Effector CD8-positive, alpha-beta T cell (primary cell): ENCODE results near the gene L3MBTL2.
A peak's percentile ranks its signal among the peaks of the same experiment; 100 is the strongest.

Experiments
- DNase-seq: peaks from one replicate; lab custom pipeline; 2025; lab: John Stamatoyannopoulos, UW

The L3MBTL2 gene

GRCh38 chr22:41206719-41207118 is 1.6 kb downstream of the L3MBTL2 start:
- DNase-seq: no peak

GRCh38 chr22:41215409-41215808 is 10.3 kb downstream of the L3MBTL2 start:
- DNase-seq: no peak

DNA sequence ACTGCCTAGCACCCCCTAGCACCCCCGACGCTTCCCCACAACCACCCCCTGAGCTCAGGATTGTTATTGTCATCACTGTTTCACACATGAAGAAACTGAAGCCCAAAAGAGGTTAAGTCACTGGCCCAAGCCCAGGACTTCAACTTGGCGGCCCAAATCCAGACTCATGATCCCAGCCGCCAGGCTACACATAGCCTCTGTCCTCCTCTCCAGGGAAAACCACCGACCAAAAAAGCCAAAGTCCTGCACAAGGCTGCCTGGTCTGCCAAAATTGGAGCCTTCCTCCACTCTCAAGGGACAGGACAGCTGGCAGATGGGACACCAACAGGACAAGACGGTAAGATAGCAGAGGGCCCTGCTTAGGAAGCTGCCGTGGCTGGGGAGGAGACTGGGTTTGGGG is 10.8 kb downstream of the L3MBTL2 start:
- no peak for DNase-seq

DNA sequence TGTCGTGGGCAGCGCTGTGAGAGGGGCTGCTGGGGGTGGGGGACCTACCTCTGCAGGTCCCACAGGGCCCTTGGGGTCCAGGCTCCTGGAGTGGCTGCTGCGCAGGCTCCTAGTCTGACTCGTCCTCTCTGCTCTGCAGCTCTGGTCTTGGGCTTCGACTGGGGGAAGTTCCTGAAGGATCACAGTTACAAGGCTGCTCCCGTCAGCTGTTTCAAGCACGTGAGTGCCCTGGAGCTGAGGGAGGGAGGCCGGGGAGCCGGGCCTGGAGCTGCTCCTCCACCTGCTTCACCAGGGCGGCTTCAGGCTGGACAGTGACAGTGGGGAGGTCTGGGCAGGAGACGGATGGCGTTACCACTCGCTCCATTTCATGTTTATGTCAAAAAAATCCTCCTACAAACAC is 11.9 kb downstream of the L3MBTL2 start:
- no peak for DNase-seq

DNA sequence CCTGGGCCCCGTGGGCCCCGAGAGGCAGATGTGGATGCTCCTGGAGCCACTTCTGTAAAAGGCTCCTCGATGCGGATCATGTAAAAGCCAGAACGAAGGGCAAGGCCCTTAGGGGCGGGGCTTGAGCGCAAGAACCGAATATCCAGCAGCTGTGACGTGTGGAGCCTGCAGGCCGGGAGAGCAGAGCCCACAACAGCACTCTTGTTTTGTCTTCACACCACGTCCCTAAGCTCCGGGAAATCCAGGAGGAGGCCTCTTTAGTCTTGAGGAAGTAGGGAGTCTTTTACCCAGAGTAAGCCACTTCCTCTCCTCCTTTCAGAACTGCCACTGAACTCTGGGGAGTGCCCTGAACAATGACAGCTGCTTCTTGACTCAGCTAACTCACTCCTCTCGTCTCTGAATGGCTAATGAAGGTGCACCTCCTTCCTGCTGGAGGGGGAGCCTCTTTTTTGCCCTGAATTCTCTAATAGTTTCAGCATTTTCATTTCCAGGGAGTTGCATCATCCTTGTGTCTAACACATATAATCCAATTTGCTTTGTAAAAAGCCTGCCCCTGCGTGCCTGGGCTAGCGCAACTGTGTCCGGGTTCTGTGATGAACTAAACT is 12.5 kb downstream of the L3MBTL2 start:
- DNase-seq: no peak

DNA sequence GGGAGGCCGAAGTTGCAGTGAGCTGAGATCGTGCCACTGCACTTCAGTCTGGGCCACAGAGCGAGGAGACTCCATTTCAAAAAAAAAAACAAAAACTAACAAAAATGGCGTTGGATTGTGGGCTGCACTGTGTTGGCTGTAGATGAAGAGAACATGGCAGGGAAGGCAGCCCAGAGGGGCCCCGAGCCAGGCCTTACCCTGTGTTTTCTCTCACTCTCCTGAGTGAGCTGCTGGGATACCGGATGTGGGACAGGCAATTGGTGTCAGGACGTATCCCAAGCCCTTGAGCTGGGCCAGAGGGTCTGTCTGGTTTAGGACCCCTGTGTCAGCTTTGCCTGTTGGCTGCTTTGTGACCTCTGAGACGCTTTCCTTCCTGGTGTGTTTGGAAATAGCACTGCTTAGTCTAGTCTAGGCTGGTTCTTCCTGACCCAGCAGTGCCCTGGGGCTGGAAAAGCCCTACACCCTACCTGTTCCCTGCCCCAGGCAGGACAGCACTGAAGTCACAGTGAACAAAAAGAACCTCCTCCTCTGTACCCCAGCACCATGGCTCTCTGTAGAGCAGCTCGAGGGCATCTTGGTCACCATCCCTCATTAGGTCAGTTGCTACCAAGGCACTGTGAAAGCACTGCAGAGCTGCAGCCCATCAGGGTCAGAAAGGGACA is 17.9 kb downstream of the L3MBTL2 start:
- DNase-seq: no peak

DNA sequence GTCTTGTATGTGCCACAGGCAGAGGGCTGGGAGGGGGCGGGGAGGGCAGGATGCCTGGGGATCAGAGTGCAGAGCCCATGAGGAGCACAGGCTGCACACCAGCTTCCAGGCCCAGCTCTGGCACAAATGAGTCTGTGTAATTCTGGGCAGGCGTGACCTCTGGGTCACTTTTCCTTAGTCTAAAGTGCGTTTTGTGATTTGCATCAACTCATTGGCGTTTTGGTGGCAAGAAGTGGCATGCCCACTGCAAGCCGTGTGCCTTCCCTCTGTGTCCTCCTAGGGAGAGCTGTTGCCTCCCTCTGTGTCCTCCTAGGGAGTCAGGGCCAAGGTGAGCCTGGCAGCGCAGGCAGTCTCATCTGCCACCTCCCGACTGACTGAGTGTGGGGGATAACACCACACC is 18.4 kb downstream of the L3MBTL2 start:
- no peak for DNase-seq

DNA sequence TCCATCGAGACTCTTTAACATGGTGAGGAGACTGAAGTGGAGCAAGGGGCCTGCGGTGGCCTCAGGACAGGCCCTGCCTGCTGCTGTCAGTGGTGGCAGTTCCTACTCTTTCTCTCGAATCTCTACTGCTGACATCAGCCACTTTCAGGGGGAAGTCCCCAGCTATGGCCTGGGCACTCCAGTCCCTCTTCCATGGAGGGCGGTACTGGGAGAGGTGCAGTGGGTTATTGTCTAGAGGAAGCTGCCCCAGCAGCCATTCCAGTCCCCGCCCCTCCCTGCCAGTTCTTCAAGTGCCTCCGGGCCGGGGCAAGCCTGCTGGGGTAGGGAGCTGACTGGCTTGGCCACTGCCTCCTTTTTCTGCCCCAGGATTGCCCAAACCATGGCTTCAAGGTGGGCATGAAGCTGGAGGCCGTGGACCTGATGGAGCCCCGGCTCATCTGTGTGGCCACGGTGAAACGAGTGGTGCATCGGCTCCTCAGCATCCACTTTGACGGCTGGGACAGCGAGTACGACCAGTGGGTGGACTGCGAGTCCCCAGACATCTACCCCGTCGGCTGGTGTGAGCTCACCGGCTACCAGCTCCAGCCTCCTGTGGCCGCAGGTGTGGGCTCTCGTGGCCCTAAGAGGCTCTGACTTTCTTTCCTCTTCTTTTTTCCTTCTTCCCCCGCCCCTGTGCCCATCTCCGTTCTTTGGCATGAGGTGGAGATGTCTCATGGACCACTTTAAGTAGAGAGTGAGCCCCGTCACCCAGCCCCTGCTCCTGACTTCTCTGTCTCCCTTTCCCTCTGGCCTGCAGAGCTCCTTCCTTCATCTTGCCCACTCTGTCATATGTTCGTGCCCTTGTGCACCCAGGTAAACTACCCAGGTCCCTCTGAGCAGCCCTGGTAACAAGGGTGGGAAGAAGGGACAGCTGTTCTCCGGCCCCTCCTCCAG is 21.9 kb downstream of the L3MBTL2 start:
- no peak for DNase-seq

DNA sequence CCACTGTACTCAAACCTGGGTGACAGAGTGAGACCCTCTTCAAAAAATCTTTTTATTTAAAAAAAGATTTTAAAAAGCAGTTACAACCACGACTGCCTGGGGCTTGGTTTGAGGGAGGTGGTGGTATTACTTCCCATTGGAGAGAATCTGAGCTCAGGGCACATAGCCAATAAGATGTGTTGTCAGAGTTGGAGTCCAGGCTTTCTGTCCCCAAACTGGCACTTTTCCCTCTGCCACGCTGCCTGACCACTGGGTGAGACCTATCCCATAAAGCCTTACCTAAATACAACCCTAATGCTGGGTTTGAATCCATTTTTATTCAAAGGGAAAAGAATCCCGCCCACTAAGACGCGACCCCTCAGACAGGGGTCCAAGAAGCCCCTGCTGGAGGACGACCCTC is 24.1 kb downstream of the L3MBTL2 start:
- no peak for DNase-seq

GRCh38 chr22:41229730-41230400 is 24.8 kb downstream of the L3MBTL2 start:
- no peak for DNase-seq

DNA sequence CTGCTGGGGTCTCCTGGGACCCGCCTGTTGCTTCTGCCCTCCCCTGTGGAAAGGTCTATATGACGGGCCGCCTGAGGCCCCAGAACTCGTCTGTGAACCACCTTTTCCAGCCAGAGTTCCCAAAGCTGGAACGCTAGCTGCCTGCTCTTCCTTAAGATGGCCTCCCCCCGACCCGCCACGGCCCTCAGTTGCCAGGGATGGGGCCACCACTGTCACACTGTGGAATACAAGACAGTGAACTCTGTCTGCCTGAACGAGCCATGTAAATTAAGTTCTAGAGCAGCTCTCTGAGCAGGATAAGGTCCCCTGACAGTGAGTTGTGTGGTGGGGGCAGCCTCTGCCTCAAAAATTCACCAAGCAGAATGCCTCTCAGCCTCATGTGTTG is 25.3 kb downstream of the L3MBTL2 start:
- no peak for DNase-seq

DNA sequence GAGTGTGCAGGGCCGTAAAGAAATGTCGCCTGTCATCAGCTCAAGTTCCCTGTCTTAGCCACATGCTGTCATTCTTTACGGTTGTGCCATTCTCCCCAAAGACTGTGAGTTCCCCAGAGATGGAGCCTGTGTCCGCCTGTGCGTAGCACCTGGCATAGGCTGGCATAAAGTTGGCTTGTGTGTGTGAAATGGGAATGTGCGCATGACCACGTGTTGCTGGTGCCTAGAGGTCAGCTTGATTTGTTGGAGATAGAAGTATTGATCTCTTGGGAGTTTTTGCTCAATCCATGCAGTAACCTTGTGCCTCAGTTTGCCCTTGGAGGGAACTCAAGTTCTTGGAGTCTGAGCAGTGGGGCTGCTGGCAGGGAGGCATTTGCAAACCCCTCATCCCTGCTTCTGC is 26.3 kb downstream of the L3MBTL2 start:
- no peak for DNase-seq

DNA sequence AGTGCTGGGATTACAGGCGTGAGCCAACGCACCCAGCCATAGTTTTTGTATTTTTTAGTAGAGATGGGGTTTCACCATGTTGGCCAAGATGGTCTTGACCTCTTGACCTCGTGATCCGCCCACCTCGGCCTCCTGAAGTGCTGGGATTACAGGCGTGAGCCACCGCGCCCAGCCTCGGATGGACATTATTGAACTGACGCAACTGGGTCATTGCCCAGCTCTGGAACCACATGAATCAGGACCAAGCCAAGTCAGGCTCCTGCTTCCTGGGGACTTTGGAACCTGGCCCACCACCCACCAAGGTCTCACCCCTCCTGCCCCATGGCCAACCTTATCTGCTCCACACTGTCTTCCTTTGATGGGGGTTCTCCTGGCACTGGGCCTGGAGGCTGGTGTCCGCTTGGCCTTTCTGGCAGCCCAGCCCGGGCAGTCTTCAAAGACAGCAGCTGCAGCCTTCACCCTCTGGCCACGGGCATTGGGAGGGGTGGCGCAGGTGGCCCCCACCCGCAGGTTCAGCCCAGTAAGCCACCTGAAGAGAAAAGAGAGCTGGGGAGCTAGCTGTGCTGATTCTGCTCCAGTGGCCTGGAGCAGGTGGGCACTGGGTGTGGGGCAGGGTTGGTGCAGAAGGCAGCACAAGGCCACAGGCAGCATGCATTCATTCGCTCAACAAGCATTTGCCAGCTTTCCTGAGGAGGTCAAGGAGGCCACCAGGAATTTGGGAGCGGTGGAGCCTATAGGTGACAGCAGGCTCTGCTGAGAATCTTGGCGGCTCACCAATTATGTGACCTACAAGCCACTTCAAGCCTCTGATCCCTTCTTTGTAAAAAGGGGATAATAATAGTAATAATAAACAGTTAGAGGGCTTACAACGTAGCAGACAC is 29.9 kb downstream of the L3MBTL2 start:
- no peak for DNase-seq

GRCh38 chr22:41237036-41237706 is 32.1 kb downstream of the L3MBTL2 start:
- no peak for DNase-seq

DNA sequence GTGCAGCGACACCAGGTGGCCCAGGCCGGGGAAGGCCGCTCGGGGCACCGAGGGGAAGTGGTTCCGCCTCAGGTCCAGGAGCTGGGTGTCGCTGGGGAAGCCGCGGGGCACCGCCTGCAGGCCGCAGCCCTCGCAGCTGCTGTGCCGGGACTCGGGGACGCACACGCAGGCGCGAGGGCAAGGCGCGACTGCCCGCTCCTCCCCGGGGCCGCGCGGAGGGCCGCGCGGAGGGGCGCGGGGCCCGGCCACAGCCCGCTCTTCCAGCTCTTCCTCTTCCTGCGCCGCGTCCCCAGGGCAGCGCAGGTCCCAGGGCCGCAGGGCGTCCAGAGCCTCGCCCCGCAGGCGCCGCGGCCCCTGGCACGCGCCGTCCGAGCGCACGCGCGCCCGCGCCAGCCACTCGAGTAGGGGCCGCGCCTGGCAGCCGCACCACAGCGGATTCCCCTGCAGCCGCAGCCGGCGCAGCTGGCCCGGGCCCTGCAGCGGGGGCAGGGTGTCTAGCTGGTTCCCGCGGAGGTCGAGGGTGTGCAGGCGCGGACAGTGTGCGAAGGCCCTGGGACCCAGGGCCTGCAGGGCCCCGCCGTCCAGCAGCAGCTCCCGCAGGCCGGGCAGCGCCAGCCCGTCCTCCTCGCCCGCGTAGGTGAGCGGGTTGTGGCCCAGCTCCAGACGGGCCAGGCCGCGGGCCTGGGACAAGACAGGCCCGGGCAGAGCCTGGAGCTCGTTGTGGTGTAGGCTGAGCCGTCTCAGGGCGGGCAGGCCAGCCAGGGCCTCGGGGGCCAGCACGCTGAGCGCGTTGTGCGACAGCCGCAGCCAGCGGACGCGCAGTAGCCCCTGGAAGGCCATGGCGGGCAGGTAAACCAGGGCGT is 32.8 kb downstream of the L3MBTL2 start:
- DNase-seq: peak; percentile 64

GRCh38 chr22:41238570-41239442 is 33.7 kb downstream of the L3MBTL2 start:
- DNase-seq: no peak

DNA sequence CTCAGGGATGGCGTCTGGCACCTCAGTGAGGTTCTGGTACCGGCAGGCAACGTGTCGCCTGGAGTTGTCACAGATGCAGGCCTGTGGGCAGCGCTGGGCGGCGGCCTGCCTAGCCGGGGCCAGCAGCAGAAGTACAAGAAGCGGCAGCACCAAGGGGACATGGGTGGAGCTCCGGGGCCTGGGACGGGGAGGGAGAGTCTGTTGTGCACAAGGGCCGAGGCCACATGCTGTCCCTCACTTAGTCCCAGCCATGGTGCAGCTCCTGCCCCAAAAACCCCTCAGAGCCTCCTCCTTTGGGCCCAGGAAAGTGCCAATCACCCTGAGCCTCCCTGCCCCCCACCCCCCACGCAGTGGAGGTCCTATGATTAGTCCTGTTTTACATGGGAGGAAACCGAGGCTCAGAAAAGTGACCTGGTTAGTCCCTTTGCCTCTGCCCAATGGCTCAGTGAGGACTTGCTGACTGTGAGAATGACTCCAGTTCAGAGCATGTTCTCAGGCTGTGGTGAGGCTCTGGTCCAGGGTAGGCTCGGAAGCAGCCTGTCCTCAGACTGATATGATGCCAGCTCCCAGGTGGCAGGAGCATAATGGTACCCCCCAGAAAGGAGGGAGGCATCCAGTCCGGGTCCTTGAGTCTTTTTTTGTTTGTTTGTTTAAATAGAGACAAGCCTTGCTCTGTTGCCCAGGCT is 34.5 kb downstream of the L3MBTL2 start:
- DNase-seq: no peak
